Mammary epithelial cell (primary cell): ENCODE data around the gene ITGA5.

Experiments used
- CTCF ChIP-seq, 2 donors: IDR thresholded peaks in 1 of 2; conservative IDR thresholded peaks in 1 of 2; 2 replicates each; pipeline ENCODE4 v1.5.1; 2011 to 2012; ENCODE audit warnings: inconsistent platforms in 2 of 2, low read length in 2 of 2, mild to moderate bottlenecking in 2 of 2, control low read depth in 1 of 2, low read depth in 1 of 2; ENCODE audit not compliant: insufficient read depth in 1 of 2; ENCODE audit errors: extremely low read depth in 1 of 2
- EZH2 ChIP-seq: IDR thresholded peaks from 2 replicates; pipeline ENCODE4 v1.6.1; 2012; ENCODE audit warnings: low read length, inconsistent platforms, borderline replicate concordance

DNA sequence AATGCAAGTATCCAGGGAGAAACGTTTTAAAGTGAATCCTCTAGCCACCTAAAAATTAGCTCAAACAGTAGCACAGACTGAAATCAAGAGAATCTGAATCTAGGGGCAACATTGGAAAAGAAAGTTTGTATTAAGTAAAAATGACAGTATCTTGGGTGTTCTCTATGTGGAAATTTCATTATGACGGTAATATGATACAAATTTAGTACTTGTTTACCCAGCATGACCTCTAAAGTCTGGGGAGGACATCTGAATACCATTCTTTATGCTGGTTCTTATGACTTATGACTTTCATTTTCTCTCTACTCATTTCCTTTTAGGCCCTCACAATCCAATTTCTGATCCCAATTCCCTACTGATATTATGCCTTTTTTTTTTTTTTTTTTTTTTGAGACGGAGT, 40.3 kb upstream of the ITGA5 start:
- TF ChIP-seq CTCF (conservative IDR thresholded peaks at IDR 0.05 in 1 of 2, IDR thresholded peaks at IDR 0.05 in 1 of 2; ENCODE audit: extremely low read depth in 1 of 2, insufficient read depth in 1 of 2, low read depth in 1 of 2, low read length in 2 of 2) (no peak), EZH2 (no peak)
